Esophagus squamous epithelium (tissue), 5 donors: Measurements from ENCODE around the gene GRP. TPM values are rescaled to one million over a fixed set of nuclear protein-coding genes. Genes with fewer than 3 reads are reported as not detected.

Source experiments
- DNase-seq: peaks from one replicate; lab custom pipeline; 2025; lab: John Stamatoyannopoulos, UW
- H3K27ac ChIP-seq, 4 donors: fragments of 200-600 bp; sonication (generic); one replicate each; pipeline ENCODE4 v1.5.1; 2016 to 2019; ENCODE audit warnings: mild to moderate bottlenecking in 1 of 4
- H3K27me3 ChIP-seq, 4 donors: fragments of 200-600 bp; sonication (generic); 1 replicate in 3 of 4; 2 replicates in 1 of 4; pipeline versions ENCODE4 v1.5.1 to v1.6.0; 2017 to 2021; ENCODE audit warnings: antibody characterized with exemption in 1 of 4
- H3K36me3 ChIP-seq, 3 donors: fragments of 200-600 bp; sonication (generic); one replicate each; pipeline ENCODE4 v1.5.1; 2016 to 2019
- H3K4me1 ChIP-seq, 3 donors: fragments of 200-600 bp; sonication (generic); one replicate each; pipeline ENCODE4 v1.5.1; 2017 to 2019
- H3K4me3 ChIP-seq, 4 donors: fragments of 200-600 bp; sonication (generic); 1 replicate in 3 of 4; 2 replicates in 1 of 4; pipeline ENCODE4 v1.5.1; 2016 to 2019; ENCODE audit warnings: mild to moderate bottlenecking in 2 of 4, moderate library complexity in 1 of 4
- H3K9me3 ChIP-seq, 3 donors: fragments of 200-600 bp; sonication (generic); one replicate each; pipeline ENCODE4 v1.5.1; 2016 to 2019
- POLR2A ChIP-seq, 4 donors: fragments of 450-650 bp; IDR thresholded peaks; one replicate each; pipeline ENCODE4 v1.6.1; 2017; ENCODE audit warnings: antibody characterized with exemption in 4 of 4, mild to moderate bottlenecking in 4 of 4, moderate library complexity in 3 of 4
- WGBS, 2 donors: methylation state at CpG; one replicate each; pipeline ENCODE4 v1.1.5; 2018; 5-methylcytosine and 5-hydroxymethylcytosine counted together
- intact Hi-C: fragments of 100-400 bp; cut with DNase I; formaldehyde crosslinking; loops from one replicate; pipeline ENCODE4 v1.15.0; 2022
- total RNA-seq, 4 donors: library from RNA; depleted of rRNA; stranded (reverse); fragments of >200 nt; gene quantifications; one replicate each; pipeline ENCODE4 v1.1.0, GENCODE V29; 2016
- TF ChIP-seq, protein P1 (sequence below), 6 experiments: fragments of 450-650 bp in 4 of 6; fragments of 200-600 bp in 2 of 6; sonication (generic) in 2 of 6; IDR thresholded peaks; one replicate each; pipeline ENCODE4 v1.5.1; 2016 to 2019; ENCODE audit warnings: antibody characterized with exemption in 6 of 6, mild to moderate bottlenecking in 4 of 6, moderate library complexity in 4 of 6
- donor health status: DM: yes; HTN: yes; CAD: no.

GRP gene
- total RNA-seq, 4 donors from 2014 or later: not detected

GRCh38 chr18:59189008-59189407 lies 30.9 kb upstream of the GRP start:
- intact Hi-C loops: no loop called here
- Histone ChIP-seq H3K27me3 (no peaks in the 10 kb centered on the region), H3K4me3 (no peak overlapping the region), H3K4me1 (no peaks in the 10 kb centered on the region), H3K36me3 (no peaks in the 10 kb centered on the region), H3K9me3 (no peaks in the 10 kb centered on the region), H3K27ac (no peak overlapping the region)
- no peak for TF ChIP-seq POLR2A (IDR thresholded peaks at IDR 0.05)
- TF ChIP-seq, protein P1, sequence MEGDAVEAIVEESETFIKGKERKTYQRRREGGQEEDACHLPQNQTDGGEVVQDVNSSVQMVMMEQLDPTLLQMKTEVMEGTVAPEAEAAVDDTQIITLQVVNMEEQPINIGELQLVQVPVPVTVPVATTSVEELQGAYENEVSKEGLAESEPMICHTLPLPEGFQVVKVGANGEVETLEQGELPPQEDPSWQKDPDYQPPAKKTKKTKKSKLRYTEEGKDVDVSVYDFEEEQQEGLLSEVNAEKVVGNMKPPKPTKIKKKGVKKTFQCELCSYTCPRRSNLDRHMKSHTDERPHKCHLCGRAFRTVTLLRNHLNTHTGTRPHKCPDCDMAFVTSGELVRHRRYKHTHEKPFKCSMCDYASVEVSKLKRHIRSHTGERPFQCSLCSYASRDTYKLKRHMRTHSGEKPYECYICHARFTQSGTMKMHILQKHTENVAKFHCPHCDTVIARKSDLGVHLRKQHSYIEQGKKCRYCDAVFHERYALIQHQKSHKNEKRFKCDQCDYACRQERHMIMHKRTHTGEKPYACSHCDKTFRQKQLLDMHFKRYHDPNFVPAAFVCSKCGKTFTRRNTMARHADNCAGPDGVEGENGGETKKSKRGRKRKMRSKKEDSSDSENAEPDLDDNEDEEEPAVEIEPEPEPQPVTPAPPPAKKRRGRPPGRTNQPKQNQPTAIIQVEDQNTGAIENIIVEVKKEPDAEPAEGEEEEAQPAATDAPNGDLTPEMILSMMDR (IDR thresholded peaks at IDR 0.05): no peak
- 74 to 78% methylated on average over 2 of the region's 2 CpGs for WGBS, 2 donors
- no peak for DNase-seq

DNA sequence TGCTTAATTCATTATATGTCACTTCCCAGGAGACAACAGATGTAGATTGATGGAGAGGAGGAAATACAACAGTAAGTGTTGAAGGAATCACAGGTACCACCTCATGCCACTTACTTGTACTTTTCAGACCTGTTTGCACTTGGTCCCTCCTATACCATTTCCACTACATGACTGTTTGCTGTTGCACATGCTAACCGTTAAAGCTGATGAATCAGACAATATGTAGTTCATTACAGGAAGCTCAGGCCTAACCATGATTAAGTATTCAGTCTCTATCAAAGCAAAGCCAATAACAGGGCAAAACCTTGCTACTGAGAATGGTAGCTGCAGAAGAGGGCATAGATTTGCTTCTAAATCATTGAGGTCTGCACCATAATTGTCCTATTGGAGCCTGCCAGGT lies 30.2 kb upstream of the GRP start:
- Histone ChIP-seq H3K36me3 (no peaks in the 10 kb centered on the region), H3K27ac (no peak overlapping the region), H3K27me3 (no peaks in the 10 kb centered on the region), H3K4me1 (no peaks in the 10 kb centered on the region), H3K9me3 (no peaks in the 10 kb centered on the region), H3K4me3 (no peak overlapping the region)
- 57 to 64% methylated on average over 1 of the region's 1 CpG for WGBS, 2 donors
- intact Hi-C loops: no loop called here
- no peak for DNase-seq
- TF ChIP-seq, protein P1 (IDR thresholded peaks at IDR 0.05): no peak
- TF ChIP-seq POLR2A (IDR thresholded peaks at IDR 0.05): no peak

GRCh38 chr18:59196161-59196725 lies 23.7 kb upstream of the GRP start:
- 37 to 51% methylated on average over 3 of the region's 4 CpGs for WGBS, 2 donors

GRCh38 chr18:59197636-59198035 lies 22.3 kb upstream of the GRP start:
- no peak for DNase-seq
- intact Hi-C loops: no loop called here
- Histone ChIP-seq H3K4me3 (no peak overlapping the region), H3K27ac (no peak overlapping the region), H3K27me3 (peaks cover 0 to 15% (median 0%) of the 10 kb centered on the region in 4 donors), H3K4me1 (no peaks in the 10 kb centered on the region), H3K36me3 (no peaks in the 10 kb centered on the region), H3K9me3 (no peaks in the 10 kb centered on the region)
- 49 to 64% methylated on average over 2 of the region's 2 CpGs for WGBS, 2 donors
- TF ChIP-seq POLR2A (IDR thresholded peaks at IDR 0.05): no peak
- TF ChIP-seq, protein P1 (IDR thresholded peaks at IDR 0.05): no peak

More at GRCh38 chr18:59196161-59196725, 23.7 kb upstream of the GRP start:
- intact Hi-C loops: no loop called here
- Histone ChIP-seq H3K9me3 (no peaks in the 10 kb centered on the region), H3K4me3 (no peak overlapping the region), H3K36me3 (no peaks in the 10 kb centered on the region), H3K27ac (no peak overlapping the region), H3K4me1 (no peaks in the 10 kb centered on the region), H3K27me3 (peaks cover 0 to 15% (median 0%) of the 10 kb centered on the region in 4 donors)
- no peak for TF ChIP-seq POLR2A (IDR thresholded peaks at IDR 0.05)
- TF ChIP-seq, protein P1 (IDR thresholded peaks at IDR 0.05): no peak
- no peak for DNase-seq

DNA sequence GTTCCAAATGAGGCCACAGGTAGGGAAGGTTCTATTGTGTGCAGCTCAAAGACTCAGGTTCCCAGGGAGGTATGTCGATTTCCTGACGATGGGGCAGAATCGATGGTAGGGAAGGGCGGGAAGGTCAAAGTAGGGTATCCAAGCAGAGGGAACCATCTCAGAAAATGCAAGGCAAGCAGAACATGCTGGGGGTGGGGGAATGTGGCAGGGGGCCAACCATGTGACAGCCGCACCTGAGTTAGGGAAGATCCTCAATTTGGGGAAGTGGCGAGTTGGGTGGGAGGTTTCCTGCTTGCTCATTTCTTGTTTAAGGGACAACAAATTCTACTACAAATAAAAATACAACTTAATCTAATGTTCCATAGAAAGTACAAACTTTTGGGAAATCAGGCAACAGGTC lies 21.7 kb upstream of the GRP start:
- no peak for DNase-seq
- intact Hi-C loops: no loop called here
- WGBS, 2 donors: 86 to 87% methylated on average over 6 of the region's 6 CpGs
- Histone ChIP-seq H3K4me3 (no peak overlapping the region), H3K36me3 (no peaks in the 10 kb centered on the region), H3K27ac (no peak overlapping the region), H3K4me1 (no peaks in the 10 kb centered on the region), H3K27me3 (peaks cover 0 to 18% (median 0%) of the 10 kb centered on the region in 4 donors), H3K9me3 (no peaks in the 10 kb centered on the region)
- TF ChIP-seq, protein P1 (IDR thresholded peaks at IDR 0.05): no peak
- no peak for TF ChIP-seq POLR2A (IDR thresholded peaks at IDR 0.05)
